Liver (tissue), 3 donors: ENCODE measurements around the gene CEND1.

Experiments used
- ATF3 ChIP-seq: IDR thresholded peaks from 2 replicates; pipeline ENCODE4 v1.6.1; 2016; ENCODE audit warnings: antibody characterized with exemption
- CTCF ChIP-seq: fragments of 150-350 bp; IDR thresholded peaks from 2 replicates; pipeline ENCODE4 v1.5.1; 2017; ENCODE audit warnings: improper control_type of control experiment, low read depth, low read length; ENCODE audit not compliant: missing input control
- GABPA ChIP-seq, 2 donors: IDR thresholded peaks in 1 of 2; conservative IDR thresholded peaks in 1 of 2; 2 replicates each; pipeline ENCODE4 v1.6.1; 2016; ENCODE audit warnings: antibody characterized with exemption in 2 of 2, mild to moderate bottlenecking in 1 of 2, moderate library complexity in 1 of 2
- HNF4G ChIP-seq: IDR thresholded peaks from 2 replicates; pipeline ENCODE4 v1.6.1; 2016; ENCODE audit warnings: antibody characterized with exemption
- JUND ChIP-seq, 2 donors: IDR thresholded peaks; 2 replicates each; pipeline ENCODE4 v1.6.1; 2016; ENCODE audit warnings: antibody characterized with exemption in 2 of 2
- MAX ChIP-seq: IDR thresholded peaks from 2 replicates; pipeline ENCODE4 v1.6.1; 2016; ENCODE audit warnings: antibody characterized with exemption
- NR2F2 ChIP-seq: IDR thresholded peaks from 2 replicates; pipeline ENCODE4 v1.6.1; 2016; ENCODE audit warnings: antibody characterized with exemption
- RAD21 ChIP-seq, 2 donors: IDR thresholded peaks; 2 replicates each; pipeline ENCODE4 v1.6.1; 2016; ENCODE audit warnings: antibody characterized with exemption in 2 of 2, mild to moderate bottlenecking in 2 of 2
- RXRA ChIP-seq, 2 donors: IDR thresholded peaks; 2 replicates each; pipeline ENCODE4 v1.6.1; 2017 to 2018; ENCODE audit warnings: antibody characterized with exemption in 2 of 2, mild to moderate bottlenecking in 1 of 2
- SP1 ChIP-seq: IDR thresholded peaks from 2 replicates; pipeline ENCODE4 v1.6.1; 2018; ENCODE audit warnings: antibody characterized with exemption, mild to moderate bottlenecking
- TAF1 ChIP-seq: conservative IDR thresholded peaks from 2 replicates; pipeline ENCODE4 v1.6.1; 2016; ENCODE audit warnings: antibody characterized with exemption, mild to moderate bottlenecking
- YY1 ChIP-seq: IDR thresholded peaks from 2 replicates; pipeline ENCODE4 v1.6.1; 2016; ENCODE audit warnings: antibody characterized with exemption, mild to moderate bottlenecking
- TF ChIP-seq, protein P1 (sequence below): IDR thresholded peaks from 2 replicates; pipeline ENCODE4 v1.6.1; 2016; ENCODE audit warnings: antibody characterized with exemption, mild to moderate bottlenecking
- TF ChIP-seq, protein P2 (sequence below): IDR thresholded peaks from 2 replicates; pipeline ENCODE4 v1.6.1; 2016; ENCODE audit warnings: antibody characterized with exemption
- donor health status: healthy.
- donor health status: healthy.

GRCh38 chr11:813456-814096 lies 23.7 kb upstream of the CEND1 start:
- TF ChIP-seq CTCF (no peak), TAF1 (no peak), YY1 (no peak), GABPA (IDR thresholded peaks at IDR 0.05 in 1 of 2, conservative IDR thresholded peaks at IDR 0.05 in 1 of 2) (no peak), RAD21 (IDR thresholded peaks at IDR 0.05) (no peak), MAX (no peak), NR2F2 (no peak), HNF4G (no peak), SP1 (no peak), JUND (IDR thresholded peaks at IDR 0.05) (no peak), ATF3 (no peak), RXRA (IDR thresholded peaks at IDR 0.05) (no peak)
- TF ChIP-seq, protein P1, sequence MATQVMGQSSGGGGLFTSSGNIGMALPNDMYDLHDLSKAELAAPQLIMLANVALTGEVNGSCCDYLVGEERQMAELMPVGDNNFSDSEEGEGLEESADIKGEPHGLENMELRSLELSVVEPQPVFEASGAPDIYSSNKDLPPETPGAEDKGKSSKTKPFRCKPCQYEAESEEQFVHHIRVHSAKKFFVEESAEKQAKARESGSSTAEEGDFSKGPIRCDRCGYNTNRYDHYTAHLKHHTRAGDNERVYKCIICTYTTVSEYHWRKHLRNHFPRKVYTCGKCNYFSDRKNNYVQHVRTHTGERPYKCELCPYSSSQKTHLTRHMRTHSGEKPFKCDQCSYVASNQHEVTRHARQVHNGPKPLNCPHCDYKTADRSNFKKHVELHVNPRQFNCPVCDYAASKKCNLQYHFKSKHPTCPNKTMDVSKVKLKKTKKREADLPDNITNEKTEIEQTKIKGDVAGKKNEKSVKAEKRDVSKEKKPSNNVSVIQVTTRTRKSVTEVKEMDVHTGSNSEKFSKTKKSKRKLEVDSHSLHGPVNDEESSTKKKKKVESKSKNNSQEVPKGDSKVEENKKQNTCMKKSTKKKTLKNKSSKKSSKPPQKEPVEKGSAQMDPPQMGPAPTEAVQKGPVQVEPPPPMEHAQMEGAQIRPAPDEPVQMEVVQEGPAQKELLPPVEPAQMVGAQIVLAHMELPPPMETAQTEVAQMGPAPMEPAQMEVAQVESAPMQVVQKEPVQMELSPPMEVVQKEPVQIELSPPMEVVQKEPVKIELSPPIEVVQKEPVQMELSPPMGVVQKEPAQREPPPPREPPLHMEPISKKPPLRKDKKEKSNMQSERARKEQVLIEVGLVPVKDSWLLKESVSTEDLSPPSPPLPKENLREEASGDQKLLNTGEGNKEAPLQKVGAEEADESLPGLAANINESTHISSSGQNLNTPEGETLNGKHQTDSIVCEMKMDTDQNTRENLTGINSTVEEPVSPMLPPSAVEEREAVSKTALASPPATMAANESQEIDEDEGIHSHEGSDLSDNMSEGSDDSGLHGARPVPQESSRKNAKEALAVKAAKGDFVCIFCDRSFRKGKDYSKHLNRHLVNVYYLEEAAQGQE = no peak
- TF ChIP-seq, protein P2, sequence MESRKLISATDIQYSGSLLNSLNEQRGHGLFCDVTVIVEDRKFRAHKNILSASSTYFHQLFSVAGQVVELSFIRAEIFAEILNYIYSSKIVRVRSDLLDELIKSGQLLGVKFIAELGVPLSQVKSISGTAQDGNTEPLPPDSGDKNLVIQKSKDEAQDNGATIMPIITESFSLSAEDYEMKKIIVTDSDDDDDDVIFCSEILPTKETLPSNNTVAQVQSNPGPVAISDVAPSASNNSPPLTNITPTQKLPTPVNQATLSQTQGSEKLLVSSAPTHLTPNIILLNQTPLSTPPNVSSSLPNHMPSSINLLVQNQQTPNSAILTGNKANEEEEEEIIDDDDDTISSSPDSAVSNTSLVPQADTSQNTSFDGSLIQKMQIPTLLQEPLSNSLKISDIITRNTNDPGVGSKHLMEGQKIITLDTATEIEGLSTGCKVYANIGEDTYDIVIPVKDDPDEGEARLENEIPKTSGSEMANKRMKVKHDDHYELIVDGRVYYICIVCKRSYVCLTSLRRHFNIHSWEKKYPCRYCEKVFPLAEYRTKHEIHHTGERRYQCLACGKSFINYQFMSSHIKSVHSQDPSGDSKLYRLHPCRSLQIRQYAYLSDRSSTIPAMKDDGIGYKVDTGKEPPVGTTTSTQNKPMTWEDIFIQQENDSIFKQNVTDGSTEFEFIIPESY = no peak
